NCI-H526 treated with DMSO at 0.1 percent for 48 hours (cell line): Measurements from ENCODE around the gene ANKS1B.
A peak's percentile ranks its signal among the peaks of the same experiment; 100 is the strongest.

Source experiments
- DNase-seq: peaks from one replicate; lab custom pipeline; 2025; lab: John Stamatoyannopoulos, UW

The ANKS1B gene

GRCh38 chr12:99176871-99177270 lies 807.9 kb downstream of the ANKS1B start:
- DNase-seq = no peak

GRCh38 chr12:99170461-99170860 lies 814.3 kb downstream of the ANKS1B start:
- DNase-seq = no peak

- DNase-seq = no peak
Measured at GRCh38 chr12:99170037-99170436, 814.7 kb downstream of the ANKS1B start.

GRCh38 chr12:99157946-99158345 lies 826.8 kb downstream of the ANKS1B start:
- no peak for DNase-seq

GRCh38 chr12:99154983-99155336 lies 829.8 kb downstream of the ANKS1B start:
- DNase-seq = no peak

GRCh38 chr12:99154216-99154982 lies 830.3 kb downstream of the ANKS1B start:
- no peak for DNase-seq

GRCh38 chr12:99153293-99153692 lies 831.4 kb downstream of the ANKS1B start:
- peak; percentile 71 for DNase-seq

GRCh38 chr12:99152337-99152736 lies 832.4 kb downstream of the ANKS1B start:
- DNase-seq = no peak

GRCh38 chr12:99151744-99152143 lies 833.0 kb downstream of the ANKS1B start:
- no peak for DNase-seq

GRCh38 chr12:99147130-99147529 lies 837.6 kb downstream of the ANKS1B start:
- DNase-seq = no peak

GRCh38 chr12:99146730-99147129 lies 838.0 kb downstream of the ANKS1B start:
- DNase-seq = no peak

- no peak for DNase-seq
Measured at GRCh38 chr12:99146185-99146584, 838.6 kb downstream of the ANKS1B start.

GRCh38 chr12:99142651-99143050 lies 842.1 kb downstream of the ANKS1B start:
- no peak for DNase-seq

- no peak for DNase-seq
Measured at GRCh38 chr12:99140017-99140720, 844.6 kb downstream of the ANKS1B start.

- DNase-seq = no peak
Measured at GRCh38 chr12:99138393-99138792, 846.3 kb downstream of the ANKS1B start.

- DNase-seq = no peak
Measured at GRCh38 chr12:99137124-99137855, 847.4 kb downstream of the ANKS1B start.

GRCh38 chr12:99136516-99136915 lies 848.2 kb downstream of the ANKS1B start:
- no peak for DNase-seq

GRCh38 chr12:99135376-99135775 lies 849.4 kb downstream of the ANKS1B start:
- no peak for DNase-seq

- DNase-seq = no peak
Measured at GRCh38 chr12:99133401-99133800, 851.3 kb downstream of the ANKS1B start.

- no peak for DNase-seq
Measured at GRCh38 chr12:99131751-99132199, 853.0 kb downstream of the ANKS1B start.

- no peak for DNase-seq
Measured at GRCh38 chr12:99130808-99131553, 853.8 kb downstream of the ANKS1B start.

- no peak for DNase-seq
Measured at GRCh38 chr12:99128246-99128802, 856.4 kb downstream of the ANKS1B start.
